A673 (cell line): Measurements from ENCODE around the gene PFKP.

Experiments
- EZH2 ChIP-seq: fragments of 200-600 bp; sonication (generic); IDR thresholded peaks from 2 replicates; pipeline ENCODE4 v1.6.1; 2017; ENCODE audit warnings: borderline replicate concordance, low read depth, mild to moderate bottlenecking, mixed read lengths, antibody characterized with exemption, low read length; ENCODE audit not compliant: poor library complexity, severe bottlenecking
- TF ChIP-seq, protein P1 (sequence below): fragments of 300-800, 200-600 bp; sonication (generic); conservative IDR thresholded peaks from 2 replicates; pipeline ENCODE4 v1.5.1; 2017; ENCODE audit warnings: low read depth, mild to moderate bottlenecking, antibody characterized with exemption, low read length, moderate library complexity, mixed read lengths

DNA sequence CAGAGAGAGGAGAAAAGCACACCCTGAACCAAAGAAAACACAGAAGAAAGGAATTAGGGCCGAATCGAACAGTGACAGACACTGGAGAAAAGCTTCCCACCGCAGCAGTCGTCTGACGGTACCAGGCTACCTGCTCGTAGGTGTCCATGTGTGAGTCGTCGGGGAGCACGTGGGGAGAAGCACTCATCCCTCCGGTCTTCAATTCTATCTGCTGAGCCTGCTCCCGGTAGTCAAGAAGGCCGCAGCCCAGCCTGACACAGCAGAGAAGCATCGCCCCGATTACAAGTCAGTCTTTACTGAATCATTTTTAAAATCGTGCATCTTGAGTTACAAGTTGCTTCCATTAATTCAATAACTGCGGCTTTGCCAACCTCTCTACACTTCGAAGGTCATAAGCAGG is 80.7 kb downstream of the PFKP start:
- TF ChIP-seq, protein P1, sequence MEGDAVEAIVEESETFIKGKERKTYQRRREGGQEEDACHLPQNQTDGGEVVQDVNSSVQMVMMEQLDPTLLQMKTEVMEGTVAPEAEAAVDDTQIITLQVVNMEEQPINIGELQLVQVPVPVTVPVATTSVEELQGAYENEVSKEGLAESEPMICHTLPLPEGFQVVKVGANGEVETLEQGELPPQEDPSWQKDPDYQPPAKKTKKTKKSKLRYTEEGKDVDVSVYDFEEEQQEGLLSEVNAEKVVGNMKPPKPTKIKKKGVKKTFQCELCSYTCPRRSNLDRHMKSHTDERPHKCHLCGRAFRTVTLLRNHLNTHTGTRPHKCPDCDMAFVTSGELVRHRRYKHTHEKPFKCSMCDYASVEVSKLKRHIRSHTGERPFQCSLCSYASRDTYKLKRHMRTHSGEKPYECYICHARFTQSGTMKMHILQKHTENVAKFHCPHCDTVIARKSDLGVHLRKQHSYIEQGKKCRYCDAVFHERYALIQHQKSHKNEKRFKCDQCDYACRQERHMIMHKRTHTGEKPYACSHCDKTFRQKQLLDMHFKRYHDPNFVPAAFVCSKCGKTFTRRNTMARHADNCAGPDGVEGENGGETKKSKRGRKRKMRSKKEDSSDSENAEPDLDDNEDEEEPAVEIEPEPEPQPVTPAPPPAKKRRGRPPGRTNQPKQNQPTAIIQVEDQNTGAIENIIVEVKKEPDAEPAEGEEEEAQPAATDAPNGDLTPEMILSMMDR = no peak
- no peak for TF ChIP-seq EZH2
